Prostate gland (tissue), 2 donors: Measurements from ENCODE around the gene INKA2. TPM values are rescaled to one million over a fixed set of nuclear protein-coding genes. Genes with fewer than 3 reads are reported as not detected.
"Not testable (repeated sequence)": the region's sequence is repeated elsewhere in the genome, so short reads cannot be mapped to it uniquely, and the experiment has no call there.

Experiments
- DNase-seq: peaks from one replicate; pipeline ENCODE4 v3.0.0-alpha.2; 2019; ENCODE audit warnings: low spot score
- H3K27ac ChIP-seq, 2 donors: fragments of 200-600 bp; sonication (generic); 2 replicates each; pipeline ENCODE4 v1.5.1; 2017 to 2019
- H3K27me3 ChIP-seq: fragments of 200-600 bp; sonication (generic); replicated peaks from 2 replicates; pipeline ENCODE4 v1.5.1; 2019; ENCODE audit not compliant: insufficient read depth
- H3K36me3 ChIP-seq, 2 donors: fragments of 200-600 bp; sonication (generic); 1 replicate in 1 of 2; 2 replicates in 1 of 2; pipeline versions ENCODE4 v1.5.1 to v1.8.1; 2017 to 2019
- H3K4me1 ChIP-seq: fragments of 200-600 bp; sonication (generic); replicated peaks from 2 replicates; pipeline ENCODE4 v1.5.1; 2019
- H3K4me3 ChIP-seq, 2 donors: fragments of 200-600 bp; sonication (generic); 2 replicates each; pipeline ENCODE4 v1.5.1; 2017 to 2019
- H3K9me3 ChIP-seq: fragments of 200-600 bp; sonication (generic); 2 replicates; pipeline ENCODE4 v1.5.1; 2017
- POLR2A ChIP-seq: fragments of 450-650 bp; IDR thresholded peaks from one replicate; pipeline ENCODE4 v1.6.1; 2016; ENCODE audit warnings: antibody characterized with exemption, mild to moderate bottlenecking
- POLR2AphosphoS5 ChIP-seq: sonication (generic); formaldehyde crosslinking; IDR thresholded peaks from one replicate; pipeline ENCODE4 v1.6.1; 2017; ENCODE audit warnings: antibody characterized with exemption
- WGBS: methylation state at CpG from one replicate; pipeline ENCODE4 v1.1.5; 2018; 5-methylcytosine and 5-hydroxymethylcytosine counted together
- intact Hi-C: fragments of 100-400 bp; cut with DNase I; formaldehyde crosslinking; loops from one replicate; pipeline ENCODE4 v1.14.2; 2022
- total RNA-seq, 2 donors: library from RNA; depleted of rRNA; stranded (reverse); fragments of >200 nt; gene quantifications; one replicate each; pipeline ENCODE4 v1.1.0, GENCODE V29; 2016
- TF ChIP-seq, protein P1 (sequence below), 4 experiments: fragments of 200-600 bp in 2 of 4; fragments of 450-650 bp in 2 of 4; sonication (generic) in 2 of 4; IDR thresholded peaks; 1 replicate in 3 of 4; 2 replicates in 1 of 4; pipeline ENCODE4 v1.5.1; 2016 to 2019; ENCODE audit warnings: antibody characterized with exemption in 4 of 4, mild to moderate bottlenecking in 2 of 4, moderate library complexity in 2 of 4

The INKA2 gene
- total RNA-seq, 2 donors from 2014 or later = 2.8 to 6.6 TPM

DNA sequence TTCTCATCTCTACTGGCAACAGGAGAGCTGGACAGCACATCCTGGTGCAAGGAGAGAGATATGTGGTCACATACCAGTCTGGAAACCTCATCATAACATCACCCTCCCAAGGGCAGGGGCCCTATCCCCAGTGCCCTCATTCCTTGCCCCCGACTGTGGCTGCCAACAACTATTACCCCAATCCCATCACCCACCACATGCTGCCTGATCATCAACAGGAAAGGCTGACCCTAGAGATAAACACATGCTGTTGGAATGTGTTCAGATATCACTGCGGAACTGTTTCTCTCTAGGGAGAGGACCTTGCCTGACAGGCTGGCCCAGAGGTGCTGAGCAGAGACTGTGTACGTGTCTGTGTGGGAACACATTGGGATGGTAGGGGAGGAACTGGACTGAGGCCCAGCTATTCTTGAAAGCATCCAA is 4.5 kb upstream of the INKA2 start:
- TF ChIP-seq, protein P1, sequence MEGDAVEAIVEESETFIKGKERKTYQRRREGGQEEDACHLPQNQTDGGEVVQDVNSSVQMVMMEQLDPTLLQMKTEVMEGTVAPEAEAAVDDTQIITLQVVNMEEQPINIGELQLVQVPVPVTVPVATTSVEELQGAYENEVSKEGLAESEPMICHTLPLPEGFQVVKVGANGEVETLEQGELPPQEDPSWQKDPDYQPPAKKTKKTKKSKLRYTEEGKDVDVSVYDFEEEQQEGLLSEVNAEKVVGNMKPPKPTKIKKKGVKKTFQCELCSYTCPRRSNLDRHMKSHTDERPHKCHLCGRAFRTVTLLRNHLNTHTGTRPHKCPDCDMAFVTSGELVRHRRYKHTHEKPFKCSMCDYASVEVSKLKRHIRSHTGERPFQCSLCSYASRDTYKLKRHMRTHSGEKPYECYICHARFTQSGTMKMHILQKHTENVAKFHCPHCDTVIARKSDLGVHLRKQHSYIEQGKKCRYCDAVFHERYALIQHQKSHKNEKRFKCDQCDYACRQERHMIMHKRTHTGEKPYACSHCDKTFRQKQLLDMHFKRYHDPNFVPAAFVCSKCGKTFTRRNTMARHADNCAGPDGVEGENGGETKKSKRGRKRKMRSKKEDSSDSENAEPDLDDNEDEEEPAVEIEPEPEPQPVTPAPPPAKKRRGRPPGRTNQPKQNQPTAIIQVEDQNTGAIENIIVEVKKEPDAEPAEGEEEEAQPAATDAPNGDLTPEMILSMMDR (IDR thresholded peaks at IDR 0.05) = no peak
- TF ChIP-seq POLR2A (no peak), POLR2AphosphoS5 (no peak)
- H3K4me3 ChIP-seq = no peak overlapping the region
- H3K9me3 ChIP-seq = no peaks in the 10 kb centered on the region
- no peaks in the 10 kb centered on the region for H3K27me3 ChIP-seq
- no peak overlapping the region for H3K27ac ChIP-seq
- intact Hi-C loops = no loop called here
- H3K4me1 ChIP-seq = no peaks in the 10 kb centered on the region
- no peaks in the 10 kb centered on the region for H3K36me3 ChIP-seq
- no peak for DNase-seq
- 74% methylated on average over 3 of the region's 3 CpGs for WGBS

DNA sequence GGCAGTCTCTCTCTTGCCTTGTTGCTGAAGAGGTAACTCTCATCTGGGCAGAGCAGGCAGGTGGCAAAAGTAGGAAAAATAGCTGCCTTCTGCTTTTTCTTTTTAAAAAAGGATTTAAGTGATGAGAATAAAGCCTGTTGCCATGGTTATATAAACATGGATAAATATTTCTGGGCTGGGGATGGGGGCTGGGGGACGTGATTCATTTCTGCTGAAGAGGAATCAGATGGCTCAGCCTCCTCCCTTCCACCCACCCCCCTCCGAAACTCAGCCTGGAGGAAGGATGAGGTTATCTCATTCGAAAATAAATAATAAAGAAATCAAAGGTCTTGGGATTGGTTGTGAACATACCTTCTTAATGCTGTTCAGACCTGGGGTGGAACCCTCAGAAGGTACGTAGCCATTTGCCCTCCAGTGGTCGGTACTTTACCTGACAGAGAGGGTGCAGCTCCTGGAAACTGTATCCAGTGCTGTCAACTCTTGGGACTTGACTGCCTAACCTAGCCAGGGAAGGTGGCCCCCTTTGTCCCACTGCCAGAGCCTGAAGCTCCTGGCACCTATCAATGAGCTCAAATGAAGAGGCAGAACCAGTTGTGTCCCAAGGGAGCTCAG is 3.8 kb upstream of the INKA2 start:
- Histone ChIP-seq H3K27ac (no peak overlapping the region), H3K4me1 (no peaks in the 10 kb centered on the region), H3K27me3 (no peaks in the 10 kb centered on the region), H3K4me3 (no peak overlapping the region), H3K9me3 (no peaks in the 10 kb centered on the region), H3K36me3 (no peaks in the 10 kb centered on the region)
- intact Hi-C loops = no loop called here
- no peak for TF ChIP-seq POLR2A
- TF ChIP-seq POLR2AphosphoS5 = no peak
- TF ChIP-seq, protein P1 (IDR thresholded peaks at IDR 0.05) = no peak
- DNase-seq = no peak
- WGBS = 82% methylated on average over 5 of the region's 5 CpGs

DNA sequence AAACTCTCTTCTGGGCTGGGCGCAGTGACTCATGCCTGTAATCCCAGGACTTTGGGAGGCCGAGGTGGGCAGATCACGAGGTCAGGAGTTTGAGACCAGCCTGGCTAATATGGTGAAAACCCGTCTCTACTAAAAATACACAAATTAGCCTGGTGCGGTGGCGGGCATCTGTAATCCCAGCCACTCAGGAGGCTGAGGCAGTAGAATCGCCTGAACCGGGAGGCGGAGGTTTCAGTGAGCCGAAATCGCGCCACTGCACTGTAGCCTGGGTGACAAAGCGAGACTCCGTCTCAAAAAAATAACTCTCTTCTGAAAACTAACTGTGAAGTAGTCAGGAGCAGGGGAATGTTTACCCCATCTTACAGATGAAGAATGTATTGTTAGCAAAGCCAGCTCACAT is 3.1 kb upstream of the INKA2 start:
- H3K9me3 ChIP-seq, H3K4me1 ChIP-seq, intact Hi-C loops, H3K36me3 ChIP-seq, H3K4me3 ChIP-seq, H3K27me3 ChIP-seq, DNase-seq, H3K27ac ChIP-seq: not testable (repeated sequence)
- WGBS = 95% methylated on average over 14 of the region's 14 CpGs

DNA sequence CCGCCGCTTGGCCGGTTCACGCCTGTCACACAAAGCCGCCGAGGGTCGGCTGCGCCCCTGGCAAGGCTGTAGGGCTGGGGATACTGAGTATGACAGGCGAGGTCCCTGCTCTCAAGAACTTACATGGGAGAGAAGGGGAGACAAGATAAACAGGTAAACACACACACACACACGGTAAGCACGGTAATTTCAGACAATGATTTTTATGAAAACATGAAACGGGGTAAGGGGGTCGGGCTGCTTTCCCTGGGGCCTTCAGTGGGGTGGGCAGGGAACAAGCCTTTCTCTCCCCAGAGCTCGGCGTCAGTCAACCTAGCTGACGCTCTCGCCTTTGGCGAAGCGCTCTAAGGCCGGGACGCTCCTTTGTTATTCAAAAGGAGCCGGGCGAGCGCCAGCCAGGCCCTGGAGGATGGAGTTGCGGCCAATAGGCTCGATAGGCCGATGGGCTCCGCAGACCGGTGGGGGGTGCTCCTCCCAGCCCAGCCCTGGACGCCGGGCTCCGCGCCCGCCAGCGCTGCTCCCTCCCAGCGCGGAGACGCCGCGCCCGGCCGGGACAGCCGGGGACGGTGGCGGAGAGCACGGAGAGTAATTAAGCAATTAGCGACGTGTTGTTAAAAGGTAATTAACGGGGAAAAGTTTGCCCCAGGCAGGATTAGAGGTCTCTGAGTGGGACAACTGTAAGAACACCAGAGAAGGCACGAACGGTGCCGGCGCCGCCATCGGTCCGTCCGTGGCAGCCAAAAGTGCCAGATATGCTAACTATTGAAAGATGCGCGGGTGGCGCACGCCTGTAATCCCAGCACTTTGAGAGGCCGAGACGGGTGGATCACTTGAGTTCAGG is 950 bp upstream of the INKA2 start:
- Histone ChIP-seq H3K27me3 (no peaks in the 10 kb centered on the region), H3K9me3 (no peaks in the 10 kb centered on the region), H3K27ac (peak overlapping the region; percentile 90 to 92), H3K4me3 (peak overlapping the region; percentile 48 to 61), H3K4me1 (no peaks in the 10 kb centered on the region), H3K36me3 (no peaks in the 10 kb centered on the region)
- TF ChIP-seq POLR2AphosphoS5 (no peak), POLR2A (no peak)
- TF ChIP-seq, protein P1 (IDR thresholded peaks at IDR 0.05) = no peak
- 1% methylated on average over 62 of the region's 63 CpGs for WGBS
- peak; percentile 56 for DNase-seq
- intact Hi-C loops = no loop called here

DNA sequence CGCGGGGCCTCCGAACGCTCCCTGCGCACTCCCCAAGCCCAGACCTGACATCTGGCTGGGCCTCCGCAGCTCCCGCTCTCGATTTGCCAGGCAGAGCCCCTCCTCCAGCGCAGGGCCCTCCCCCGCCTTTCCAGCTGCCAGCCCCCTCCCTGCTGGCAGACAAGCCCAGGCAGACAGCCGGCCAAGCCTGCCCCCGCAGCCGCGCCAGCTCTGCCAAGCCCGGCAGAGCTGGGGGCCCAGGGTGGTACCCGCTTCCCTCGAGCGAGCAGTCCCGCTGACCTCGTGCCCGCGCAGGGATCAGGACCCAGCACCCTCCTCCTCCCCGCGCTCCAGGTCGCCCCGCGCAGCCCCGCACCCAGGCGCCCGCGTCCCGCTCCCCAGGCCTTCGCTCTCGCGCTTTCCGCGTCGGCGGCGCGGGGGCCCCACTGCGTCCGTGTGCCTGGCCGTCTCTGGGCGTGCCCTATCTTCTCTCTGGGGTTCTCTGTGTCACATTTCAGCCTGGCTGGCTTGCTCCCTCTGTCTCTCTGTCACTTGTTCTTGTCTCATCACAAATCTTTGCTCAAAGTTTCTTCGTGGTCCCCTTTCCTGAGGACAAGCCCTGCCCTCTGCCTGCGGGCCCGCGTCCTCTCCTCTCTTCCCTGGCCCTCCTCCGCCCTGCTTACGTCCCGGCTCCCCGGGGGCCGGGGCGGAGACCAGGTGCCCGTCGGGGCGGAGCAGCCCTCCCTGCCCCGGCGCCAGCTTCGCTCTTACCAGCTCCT is 580 bp downstream of the INKA2 start:
- intact Hi-C loops = no loop called here
- Histone ChIP-seq H3K9me3 (no peaks in the 10 kb centered on the region), H3K27me3 (no peaks in the 10 kb centered on the region), H3K36me3 (no peaks in the 10 kb centered on the region), H3K4me1 (no peaks in the 10 kb centered on the region), H3K27ac (peak overlapping the region; percentile 90 to 92), H3K4me3 (peak overlapping the region; percentile 48 to 61)
- TF ChIP-seq POLR2AphosphoS5 = peak; percentile 26
- TF ChIP-seq, protein P1 (IDR thresholded peaks at IDR 0.05) = no peak
- TF ChIP-seq POLR2A = peak; percentile 68
- DNase-seq = peak; percentile 74
- WGBS = under 1% methylated on average over 61 of the region's 61 CpGs
